Activated T-cell treated with anti-CD3 and anti-CD28 coated beads for 4 hours (primary cell): Measurements from ENCODE around the gene XRCC3.

Experiments
- DNase-seq: peaks from one replicate; pipeline ENCODE4 v3.0.0-alpha.2; 2020

Gene XRCC3

DNA sequence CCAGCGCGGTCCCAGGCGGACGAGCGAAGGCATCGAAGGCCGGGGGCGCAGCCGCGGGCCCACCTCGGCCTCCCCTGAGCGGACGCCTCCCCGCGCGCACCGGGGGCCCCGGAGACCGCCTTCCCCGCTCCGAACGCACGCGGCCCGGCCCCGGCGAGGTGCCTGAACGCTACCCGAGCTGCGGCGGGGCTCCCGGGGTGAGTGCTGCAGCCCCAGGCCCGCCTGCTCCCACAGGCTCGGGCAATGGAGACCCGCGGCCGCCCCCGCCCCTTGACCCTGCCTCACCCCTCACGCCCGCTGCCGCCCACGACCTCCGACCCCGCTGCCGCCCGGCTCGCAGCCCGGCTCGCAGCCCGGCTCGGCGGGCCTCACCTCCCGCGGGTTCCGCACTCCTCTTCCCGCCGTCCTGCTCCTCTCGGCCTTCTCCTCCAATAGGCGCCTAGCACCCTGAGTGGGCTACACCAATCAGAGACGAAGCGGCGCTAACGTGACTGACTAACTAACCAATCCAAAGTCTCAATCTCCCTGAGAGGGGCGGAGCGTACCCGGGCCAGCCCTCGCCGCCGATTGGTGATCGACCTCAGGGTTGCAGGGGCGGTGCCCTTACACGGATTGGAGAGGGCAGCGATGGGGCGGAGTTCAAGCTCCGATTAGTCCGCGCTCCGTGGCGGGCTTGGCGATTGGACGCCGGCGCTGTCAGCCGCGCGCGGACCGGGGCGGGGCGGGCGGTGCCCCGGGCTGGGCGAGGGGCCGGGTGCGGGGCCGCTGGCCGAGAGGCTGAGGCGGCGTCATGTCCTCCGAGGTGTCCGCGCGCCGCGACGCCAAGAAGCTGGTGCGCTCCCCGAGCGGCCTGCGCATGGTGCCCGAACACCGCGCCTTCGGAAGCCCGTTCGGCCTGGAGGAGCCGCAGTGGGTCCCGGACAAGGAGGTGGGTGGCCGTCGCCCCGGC lies at the start of gene XRCC3, which contains the start of gene ZFYVE21:
Gene XRCC3, minus strand, starts transcription at position 400 of the 949 bp plus-strand sequence. CDS start 4,364 bp downstream, outside the sequence.
Gene ZFYVE21, plus strand, starts transcription at position 759 of the 949 bp plus-strand sequence. Its CDS starts 32 bp downstream, at position 791.
- DNase-seq = peak; percentile 99

DNA sequence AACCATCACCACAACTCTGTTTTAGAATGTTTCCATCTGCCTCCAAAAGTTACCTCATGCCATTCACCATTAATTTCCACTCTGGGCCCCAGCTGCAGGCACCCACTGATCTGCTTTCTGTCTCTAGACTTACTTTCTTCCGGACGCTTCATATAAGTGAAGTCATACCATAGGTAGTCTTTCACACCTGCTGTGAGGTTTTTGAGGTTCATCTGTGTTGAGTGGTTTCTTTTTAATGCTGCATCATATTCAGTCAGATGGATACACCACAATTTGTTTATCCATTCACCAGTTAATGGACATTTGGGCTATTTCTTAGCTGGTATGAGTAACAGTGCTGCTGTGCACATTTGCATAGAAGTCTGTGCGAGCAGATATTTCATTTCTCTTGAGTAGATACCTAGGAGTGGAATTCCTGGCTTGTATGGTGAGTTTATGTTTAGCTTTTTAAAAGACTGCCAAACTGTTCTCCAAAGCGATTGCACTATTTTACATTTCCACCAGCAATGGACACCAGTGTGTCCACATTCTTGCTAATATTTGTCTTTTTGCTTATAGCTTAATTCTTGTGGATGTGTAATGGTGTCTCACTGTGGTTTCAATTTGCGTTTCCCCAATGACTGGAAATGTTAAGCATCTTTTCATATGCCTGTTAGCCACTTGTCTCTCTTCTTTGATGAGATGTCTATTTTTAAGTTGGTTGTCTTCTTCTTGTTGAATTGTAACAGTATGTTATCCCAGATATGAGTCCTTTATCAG lies 48.7 kb upstream of the XRCC3 start:
- DNase-seq = no peak

DNA sequence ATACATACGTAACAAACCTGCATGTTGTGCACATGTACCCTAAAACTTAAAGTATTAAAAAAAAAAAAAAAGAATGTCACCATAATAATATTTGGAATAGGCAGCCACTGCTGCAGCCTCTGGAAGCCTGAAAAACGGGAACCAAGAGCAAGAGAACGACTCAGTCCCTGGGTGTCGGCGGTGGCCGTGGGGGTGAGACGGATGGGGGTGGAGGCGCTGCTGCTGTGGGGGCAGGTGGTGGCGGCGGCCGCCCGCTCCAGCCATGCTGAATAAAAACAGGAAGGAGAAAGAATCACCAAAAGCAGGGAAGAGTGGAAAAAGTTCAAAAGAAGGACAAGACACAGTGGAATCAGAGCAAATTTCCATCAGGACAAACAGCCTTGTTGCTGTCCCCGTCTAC lies 47.3 kb upstream of the XRCC3 start:
- DNase-seq = no peak

DNA sequence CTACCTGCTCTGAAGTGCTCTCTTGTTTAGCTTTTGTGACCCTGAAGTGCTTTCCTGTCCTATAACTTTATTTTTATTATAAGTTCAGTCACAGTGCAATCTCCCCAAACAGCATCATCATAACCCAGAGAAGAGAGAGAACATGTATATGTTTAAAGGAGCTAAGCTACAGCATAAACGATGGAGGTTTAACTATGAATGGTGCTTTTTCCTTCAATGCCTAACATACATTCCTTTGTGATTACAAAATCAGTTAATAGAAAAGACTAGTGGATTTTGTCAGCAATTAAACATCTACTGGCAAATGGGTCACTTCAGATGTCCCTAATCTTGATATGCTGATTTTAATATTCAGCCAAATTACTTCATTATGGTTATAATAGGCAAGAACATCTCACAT lies 46.8 kb upstream of the XRCC3 start:
- no peak for DNase-seq

DNA sequence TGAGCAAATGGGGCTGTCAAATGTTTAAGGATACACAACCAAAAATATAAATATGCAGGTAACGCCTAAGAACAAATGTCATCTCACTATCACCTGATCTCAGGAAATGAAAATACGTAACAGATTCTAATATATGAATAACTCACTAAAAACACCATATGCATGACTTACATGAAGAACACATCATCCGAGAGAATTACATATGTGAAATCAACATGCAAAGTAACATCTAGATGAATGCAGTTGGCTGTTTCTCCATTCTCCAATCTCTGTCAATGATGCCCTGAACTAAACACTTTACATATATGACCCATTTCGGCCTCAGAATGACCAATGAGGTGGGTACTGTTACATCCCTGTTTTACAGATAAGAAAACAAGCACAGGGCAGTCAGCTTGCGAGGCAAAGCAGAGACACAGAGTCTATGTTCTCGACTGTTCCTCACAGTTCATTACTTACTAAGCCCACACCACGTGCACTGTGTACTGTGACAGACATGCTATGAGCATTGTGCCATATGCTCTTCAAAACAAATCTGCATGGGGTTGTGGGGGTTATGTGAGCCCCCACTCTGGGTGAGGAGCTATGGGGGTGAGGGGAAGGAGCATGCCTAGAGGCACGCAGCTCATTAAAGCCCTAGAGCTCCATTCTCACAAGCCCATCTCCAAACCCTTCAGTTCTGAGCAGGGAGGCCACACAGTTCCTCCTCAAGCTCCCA lies 43.0 kb upstream of the XRCC3 start:
- no peak for DNase-seq

DNA sequence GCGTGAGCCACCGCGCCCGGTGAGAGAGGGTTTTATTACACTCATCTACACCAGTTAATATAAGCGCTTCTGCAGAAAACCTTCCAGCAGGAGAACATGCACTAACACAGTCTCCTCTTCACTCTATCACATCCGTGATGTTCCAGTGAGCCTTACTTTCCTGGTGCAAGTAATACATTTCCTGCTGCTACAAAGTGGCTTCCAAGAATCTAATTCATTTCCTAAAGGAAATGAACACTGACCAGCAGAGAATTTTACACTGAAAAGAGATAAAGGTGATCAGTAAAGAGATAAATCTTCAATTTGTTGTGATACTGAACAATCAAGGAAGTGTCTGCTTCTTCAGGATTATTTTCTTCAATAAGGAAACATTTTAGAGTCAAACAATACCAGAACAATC lies 39.8 kb upstream of the XRCC3 start:
- DNase-seq = no peak

DNA sequence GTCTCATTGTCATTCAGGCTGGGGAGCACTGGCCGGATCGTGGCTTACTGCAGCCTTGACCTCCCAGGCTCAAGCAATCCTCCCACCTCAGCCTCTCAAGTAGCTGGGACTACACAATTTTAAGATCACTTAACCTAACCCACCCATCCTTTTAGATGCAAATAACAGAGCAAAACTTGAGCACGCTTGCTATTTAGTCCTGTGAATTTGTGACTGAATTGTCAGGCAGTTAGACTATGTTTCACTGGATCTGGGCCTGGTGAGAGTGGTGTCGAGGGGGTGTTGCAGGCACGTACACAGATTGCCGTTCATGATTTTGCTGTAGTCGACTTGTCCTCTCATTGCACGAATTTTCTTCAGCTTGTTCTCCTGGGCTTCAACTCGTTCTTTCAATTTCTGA lies 38.5 kb upstream of the XRCC3 start:
- DNase-seq = no peak

DNA sequence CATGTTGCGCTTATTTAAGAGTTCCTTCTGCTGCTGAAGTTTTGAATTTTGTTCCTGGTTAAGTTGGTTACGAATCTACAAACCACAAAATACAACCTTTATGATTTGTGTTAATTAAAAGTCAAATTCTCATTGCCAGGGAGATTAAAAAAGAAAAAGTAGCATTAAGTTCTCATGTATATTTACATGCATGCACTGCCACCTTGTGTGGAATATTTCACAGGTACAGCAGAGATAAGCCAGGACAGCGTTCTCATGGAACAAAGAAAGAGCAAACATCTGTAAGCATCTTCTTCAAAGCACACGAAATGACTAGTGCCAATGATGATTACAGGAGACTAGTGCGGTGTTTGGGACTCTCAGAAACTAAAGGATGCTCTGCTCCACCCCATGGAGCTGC lies 34.6 kb upstream of the XRCC3 start:
- DNase-seq = no peak

DNA sequence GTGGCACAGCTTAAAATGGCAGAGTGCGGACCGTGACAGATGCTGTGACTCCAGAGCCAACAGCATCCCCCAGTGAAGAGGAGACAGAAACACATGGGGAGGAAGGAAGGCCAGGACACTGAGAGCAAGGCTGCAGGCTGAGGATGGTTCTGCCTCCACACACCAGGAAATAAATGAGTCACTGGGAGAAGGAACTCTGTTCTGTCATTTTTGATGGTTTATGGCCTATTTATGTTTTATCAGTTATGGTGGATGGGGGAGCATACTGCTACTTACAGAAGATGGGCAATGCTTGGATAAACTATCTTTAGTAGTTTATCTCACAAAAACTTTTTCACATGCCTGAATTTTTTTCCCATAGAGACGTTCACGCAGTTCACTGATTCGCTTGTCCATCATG lies 34.2 kb upstream of the XRCC3 start:
- no peak for DNase-seq

DNA sequence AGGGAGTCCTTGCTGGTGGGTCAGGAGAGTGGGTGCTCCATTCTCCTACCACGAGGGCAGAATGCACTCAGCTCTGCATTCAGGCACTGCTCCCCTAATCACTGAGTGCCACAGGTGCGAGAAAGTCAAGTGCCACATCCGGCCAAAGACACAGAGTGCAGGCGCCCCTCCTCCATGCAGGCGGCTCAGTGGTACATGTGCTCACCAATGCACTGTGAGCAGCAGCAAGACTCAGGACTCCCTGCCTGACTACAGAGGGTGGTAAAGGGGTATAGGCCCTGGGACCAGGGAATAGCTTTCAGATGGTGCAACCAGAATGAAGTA lies 33.2 kb upstream of the XRCC3 start:
- DNase-seq = peak; percentile 5

DNA sequence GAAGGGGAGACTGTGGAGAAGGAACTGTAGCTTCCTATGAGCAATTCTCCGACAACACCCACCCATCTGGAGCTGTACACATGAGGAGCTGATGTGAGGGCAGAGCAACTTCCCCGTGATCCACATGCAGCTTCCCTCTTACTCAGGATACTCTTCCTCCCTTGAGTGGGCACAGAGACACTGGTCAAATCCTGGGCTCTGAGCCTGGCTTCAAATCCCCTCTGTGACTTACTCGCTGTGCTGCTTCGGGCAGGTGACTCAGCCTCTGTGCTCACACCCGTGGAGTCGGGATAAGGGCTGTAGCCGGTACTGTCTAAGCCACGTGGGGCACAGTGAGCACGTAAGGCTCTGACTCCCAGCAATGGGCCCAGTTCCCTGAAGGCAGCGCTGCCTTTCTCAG lies 31.4 kb upstream of the XRCC3 start:
- no peak for DNase-seq

DNA sequence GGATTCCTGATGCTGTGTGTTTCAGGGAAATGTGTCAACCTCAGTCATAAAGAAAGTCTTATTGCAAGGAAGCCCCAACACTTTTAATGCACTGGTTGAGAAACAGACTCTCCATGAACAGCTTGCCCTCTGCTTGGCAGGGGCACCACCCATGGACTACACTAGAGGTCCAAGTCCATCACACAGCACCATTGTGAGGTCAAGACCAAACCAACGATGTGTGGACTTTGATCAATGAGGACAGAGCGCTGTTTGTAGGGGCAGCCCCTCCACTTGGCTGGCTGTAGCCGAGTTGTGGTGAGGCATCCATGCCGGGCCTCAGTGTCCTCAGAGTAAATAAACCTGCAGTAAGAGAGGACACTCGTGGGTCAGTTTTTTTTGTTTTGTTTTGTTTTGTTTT lies 30.2 kb upstream of the XRCC3 start:
- DNase-seq = no peak

DNA sequence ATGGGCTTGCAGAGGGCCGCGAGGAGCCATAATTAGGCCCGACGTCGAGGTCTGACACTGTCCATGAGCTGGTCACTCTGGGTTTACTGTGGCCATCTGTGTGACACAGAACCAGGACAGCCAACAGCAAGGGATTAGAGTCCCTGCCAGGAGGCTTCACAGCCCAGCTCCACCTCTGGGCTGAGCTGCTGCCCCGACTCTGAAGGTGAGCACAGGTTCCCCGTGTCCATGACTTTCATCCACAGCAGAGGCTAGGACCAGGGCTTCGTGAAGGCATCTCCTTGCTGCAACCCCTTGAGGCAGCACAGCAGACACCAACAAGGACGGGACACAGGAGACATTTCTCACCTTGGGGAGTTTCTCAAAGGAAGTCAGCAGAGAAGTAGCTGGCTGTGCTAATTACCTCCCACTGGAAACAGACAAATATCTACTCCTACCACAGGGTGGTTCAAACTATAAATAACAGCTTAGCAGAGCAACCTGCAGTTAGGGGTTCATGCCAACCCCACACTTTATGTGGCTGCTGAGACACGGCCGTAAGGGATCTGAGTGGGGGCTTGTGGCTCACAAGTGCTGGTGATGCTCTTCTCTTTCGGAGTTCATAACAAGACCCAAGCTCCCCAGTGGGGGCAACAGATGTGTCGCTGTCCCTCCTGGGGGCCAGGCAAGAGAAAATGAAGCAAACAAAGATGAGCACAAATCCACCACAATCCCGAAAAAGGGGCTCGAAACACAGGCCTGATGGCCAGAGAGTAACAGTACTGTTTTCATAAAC lies 29.6 kb upstream of the XRCC3 start:
- no peak for DNase-seq

DNA sequence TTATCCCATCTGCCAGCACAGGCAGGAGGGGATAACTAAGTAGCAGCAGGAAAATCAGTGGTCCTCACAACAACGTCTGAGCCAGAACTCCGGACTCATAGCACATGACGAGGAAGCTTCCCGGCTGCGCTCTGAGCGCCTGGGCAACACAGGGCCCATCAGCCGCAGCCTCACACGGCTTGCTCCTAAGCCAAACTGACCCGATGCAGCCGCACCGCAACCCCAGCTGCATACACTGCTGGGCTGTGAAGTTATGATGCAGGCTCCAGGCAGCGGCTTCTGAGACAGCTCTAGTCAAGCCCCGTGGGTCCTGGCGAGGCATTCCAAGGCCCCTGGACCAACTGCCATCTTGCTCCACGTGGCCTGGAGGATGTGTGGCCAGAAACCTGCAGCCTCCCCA lies 28.4 kb upstream of the XRCC3 start:
- DNase-seq = no peak

DNA sequence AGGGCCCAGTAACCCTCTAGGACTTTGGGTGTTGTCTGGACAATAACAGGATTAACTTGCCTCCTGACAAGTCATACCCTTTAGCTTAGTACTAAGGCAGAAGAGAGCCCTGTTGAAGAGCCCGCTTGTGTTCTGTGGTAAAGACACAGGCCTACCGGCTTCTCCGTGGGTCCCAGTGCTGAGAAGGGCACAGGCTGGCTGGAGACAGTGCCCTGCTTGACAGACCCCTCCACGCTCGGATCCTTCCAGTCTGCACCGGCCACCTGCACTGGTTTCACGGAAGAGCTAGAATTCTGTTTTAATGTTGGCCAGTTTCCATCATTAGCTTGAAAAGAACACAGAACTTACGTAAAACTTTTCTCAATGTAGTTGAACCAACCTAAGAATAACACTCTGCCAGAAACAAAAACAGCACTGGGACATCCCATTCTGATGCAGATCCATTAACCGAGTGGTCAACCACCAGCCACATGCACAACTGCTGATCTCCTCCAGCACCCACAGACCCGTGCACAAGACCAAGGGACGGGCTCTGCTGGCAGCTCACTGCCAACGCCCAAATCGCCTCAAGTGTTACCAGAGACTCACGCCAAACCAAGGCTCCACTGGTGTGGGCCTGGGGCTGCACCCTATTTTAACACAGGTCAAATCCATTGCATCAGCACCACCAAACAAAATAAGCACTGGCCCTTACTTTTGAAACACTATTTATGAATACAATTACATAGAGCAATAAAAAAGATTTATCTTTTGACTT lies 27.4 kb upstream of the XRCC3 start:
- DNase-seq = no peak

DNA sequence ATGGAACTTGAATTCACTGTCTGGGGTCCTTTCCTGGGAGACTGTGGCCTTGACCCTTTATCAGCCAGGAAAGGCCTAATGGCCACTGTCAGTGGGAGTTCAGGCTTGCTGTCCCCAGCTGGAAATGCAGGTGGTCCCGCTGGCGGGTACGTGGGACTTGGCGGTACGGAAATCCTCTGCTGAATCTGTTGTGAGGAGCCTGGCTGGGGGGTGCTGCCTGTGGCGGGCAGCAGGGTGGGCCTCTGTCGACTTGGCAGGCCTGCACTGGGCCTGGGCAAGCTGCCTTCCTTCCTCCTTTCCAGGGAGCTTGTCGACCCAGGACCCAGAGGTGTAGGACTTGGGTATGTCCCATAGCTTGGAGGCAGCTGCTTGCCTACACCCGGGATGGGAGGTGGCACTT lies 26.6 kb upstream of the XRCC3 start:
- no peak for DNase-seq

DNA sequence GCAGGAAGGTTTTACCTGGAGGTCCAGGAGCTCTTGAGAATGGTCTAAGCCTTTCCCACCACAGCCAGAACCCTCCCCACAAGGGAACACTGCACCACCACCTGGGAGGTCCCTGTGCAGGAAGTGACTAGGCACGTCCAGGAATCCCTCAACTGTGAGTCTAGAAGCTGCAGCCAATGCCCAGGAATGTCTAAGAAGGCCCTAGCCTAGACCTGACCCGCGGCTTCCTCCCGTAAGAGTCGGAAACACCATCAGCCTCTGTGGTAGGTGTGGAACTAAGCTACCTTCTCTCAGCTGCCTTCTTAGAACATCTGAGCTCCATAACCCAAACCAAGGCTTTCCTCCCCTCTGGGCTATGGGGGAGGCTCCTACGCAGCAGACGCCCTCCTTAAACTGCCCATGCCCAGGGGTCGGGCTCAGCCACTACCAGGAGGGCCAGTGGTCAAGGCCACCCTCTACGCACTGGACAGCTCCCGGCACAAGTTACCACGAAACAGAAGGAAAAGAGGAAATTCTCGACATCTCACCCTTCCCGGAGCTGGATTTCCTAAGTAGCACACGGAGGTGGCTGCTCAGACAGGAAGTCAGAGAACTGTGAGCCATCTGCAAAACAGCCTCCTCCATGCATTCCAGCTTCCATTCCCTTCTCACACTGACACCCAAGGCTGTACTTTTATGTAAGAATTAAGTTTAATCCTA lies 25.9 kb upstream of the XRCC3 start:
- no peak for DNase-seq

DNA sequence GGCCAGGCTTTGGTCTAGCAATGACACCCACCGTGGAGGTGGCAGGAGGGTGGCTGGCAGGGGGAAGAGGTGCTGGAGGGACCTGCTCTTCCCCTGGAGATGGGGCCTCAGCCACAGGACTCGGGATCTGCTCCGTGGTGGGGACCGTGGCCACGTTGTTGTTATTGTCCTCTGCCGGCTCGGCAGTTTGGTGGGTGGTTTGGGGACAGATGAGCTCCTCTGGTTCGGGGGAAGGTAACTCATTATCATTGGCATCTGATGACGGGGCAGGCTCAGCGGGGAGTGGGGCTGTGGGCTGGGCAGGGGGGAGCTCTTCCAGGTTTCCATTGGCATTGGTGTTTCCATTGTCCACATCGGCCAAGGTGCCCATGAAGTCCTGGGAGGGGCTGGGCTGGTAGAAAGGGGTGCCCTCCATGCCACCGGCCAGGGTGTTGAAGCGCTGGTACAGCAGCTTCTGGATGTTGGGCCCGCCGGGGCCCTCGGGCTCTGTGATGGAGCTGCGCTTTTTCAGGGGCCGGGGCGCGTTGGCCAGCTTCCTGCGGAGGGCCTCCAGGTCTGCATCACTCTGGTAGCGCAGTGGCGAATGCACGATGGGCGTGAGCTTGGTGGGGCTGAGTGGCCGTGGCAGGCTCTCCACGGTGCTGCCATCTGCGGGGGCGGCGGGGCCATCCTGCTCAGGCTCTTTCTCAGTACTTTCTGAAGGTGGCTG lies 24.7 kb upstream of the XRCC3 start:
- no peak for DNase-seq

DNA sequence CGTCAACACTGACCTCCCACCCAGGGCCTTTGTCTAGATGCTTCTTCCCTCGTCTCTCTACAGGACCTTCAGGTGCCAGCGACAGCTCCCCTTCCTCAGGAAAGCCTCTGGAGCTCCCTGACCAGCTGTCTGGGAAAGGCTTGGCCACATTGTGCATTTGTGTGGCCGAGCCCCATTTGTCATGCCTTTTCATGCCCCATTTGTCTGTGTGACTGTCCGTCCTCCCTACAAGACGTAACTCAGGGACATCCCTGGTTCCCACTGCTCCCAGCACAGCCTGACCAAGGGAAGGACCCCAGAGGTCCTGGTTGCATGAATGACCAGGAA lies 24.2 kb upstream of the XRCC3 start:
- no peak for DNase-seq

DNA sequence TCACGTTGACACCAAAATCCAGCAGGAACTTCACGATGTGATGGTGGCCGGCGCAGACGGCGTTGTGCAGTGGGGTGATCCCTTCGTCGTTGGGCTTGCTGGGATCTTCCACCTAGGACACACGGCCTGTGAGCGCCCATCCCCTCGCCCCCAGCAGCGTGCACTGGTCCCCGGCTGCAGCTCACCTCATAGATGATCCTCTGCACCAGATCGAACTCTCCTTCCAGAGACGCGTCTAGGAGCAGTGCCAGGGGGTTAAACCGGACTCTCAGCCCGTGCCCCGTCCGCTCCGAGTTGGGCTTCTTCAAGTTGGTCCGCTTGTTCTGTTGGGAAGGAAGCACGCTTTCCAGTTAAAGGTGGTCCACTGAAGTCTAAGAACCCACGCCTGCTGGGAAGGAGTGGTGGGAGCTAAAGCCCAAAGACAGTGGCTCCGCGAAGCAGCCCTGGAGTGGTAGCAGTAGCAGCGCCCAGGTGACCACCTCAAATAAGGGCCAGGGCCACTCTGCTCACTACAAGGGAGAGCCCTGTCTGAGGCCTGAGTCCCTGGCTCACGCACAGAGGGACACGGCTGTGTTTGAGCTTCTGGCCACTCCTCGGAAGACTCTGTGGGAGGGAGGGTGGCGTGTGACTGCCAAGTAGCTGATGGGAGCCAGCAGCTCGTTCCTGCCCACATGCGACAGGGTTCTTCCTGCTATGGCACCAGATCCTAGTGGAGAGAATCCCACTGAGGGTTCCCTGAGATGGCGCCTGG lies 23.6 kb upstream of the XRCC3 start:
- DNase-seq = no peak
